OCI-LY7 (cell line): ENCODE data around the gene UMAD1.

ENCODE experiments used
- CTCF ChIP-seq: fragments of 200-600 bp; sonication (generic); conservative IDR thresholded peaks from 2 replicates; pipeline ENCODE4 v1.5.1; 2014; ENCODE audit warnings: mild to moderate bottlenecking, antibody characterized with exemption, low read length, moderate library complexity, mixed read lengths
- EZH2phosphoT487 ChIP-seq: fragments of 200-600 bp; sonication (generic); IDR thresholded peaks from 2 replicates; pipeline ENCODE4 v1.6.1; 2018; ENCODE audit warnings: low read depth, borderline replicate concordance, mild to moderate bottlenecking, mixed run types, antibody characterized with exemption, low read length, moderate library complexity, mixed read lengths

GRCh38 chr7:7916064-7916463, 275.5 kb downstream of the UMAD1 start:
- TF ChIP-seq CTCF (no peak), EZH2phosphoT487 (no peak)
